Endometrial microvascular endothelial cells (primary cell): ENCODE data around the gene TTC4. TPM values are rescaled to one million over a fixed set of nuclear protein-coding genes. Genes with fewer than 3 reads are reported as not detected.

ENCODE experiments used
- in situ Hi-C: cut with HindIII; loops from 2 replicates; pipeline ENCODE4 v1.10.0; 2017; ENCODE audit warnings: low sequenced_read_pairs, low pct_unique_long_range_greater_than_20kb; ENCODE audit errors: inconsistent ontology term
- total RNA-seq: library from RNA; depleted of rRNA; stranded (reverse); fragments of >200 nt; gene quantifications from one replicate; pipeline ENCODE4 v1.2.3, GENCODE V29; 2015; ENCODE audit errors: inconsistent ontology term

Gene TTC4
- total RNA-seq, 1 donor from 2014 or later, result 31.1 TPM

- in situ Hi-C loops, result no loop called here
These were observed 26.6 kb downstream of the TTC4 start for GRCh38 chr1:54742282-54742681.

DNA sequence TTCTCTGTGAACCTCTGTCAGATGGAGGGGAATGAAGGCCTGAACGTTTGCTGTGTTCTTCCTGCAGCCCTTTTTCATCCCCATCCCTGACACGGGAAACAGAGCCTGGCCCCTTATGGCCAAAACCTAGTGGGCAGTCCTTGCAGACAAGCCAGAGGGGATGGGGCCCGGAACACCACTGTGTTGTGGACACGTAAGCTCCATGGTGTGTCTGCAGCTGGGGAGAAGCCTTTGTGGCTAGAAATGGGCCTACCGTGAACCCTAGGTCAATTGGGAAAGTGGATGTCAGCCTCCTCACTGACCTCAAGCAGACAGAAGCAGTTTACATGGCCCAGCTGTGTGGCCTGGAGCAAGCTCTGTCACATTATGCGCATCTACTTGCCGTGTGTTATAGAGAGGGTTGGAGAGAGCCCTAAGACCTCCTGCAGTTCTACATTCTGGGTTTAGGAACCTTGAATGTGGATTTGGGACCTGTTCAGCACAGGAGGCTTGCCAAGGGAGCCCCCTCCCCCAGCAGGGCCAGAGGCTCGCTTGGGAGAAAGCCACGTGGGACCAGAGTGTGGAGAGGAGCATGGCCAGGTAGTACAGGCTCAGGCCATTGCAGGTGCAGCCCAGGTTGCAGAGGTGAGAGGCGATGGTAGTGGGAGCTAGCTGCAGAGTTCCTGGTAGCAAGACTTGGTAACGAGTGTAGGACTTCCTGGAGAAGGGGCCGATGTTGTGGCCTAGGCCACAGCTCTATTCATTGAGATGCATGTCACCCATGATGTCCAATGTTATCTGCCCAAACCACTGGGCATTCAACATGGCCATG, 28.0 kb downstream of the TTC4 start:
- in situ Hi-C loops, result no loop called here

DNA sequence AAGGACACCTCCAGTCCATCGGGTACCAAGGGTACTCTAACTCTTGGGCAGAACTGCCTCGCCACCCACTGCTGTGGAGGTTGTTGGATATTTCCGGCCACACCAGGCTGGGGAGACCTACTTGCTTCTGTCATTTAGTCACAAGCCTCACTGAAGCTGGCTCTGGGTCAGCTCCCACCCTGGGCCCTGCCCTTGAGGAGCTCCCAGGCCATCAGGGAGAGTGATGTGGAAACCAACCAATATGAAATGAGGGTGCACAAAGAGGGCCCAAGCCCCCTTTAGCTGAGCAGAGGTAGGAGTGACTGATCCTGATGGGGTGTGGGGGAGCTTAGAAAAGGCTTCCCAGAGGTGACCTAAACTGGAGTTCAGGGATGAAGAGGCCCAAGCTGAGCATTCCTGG, 29.0 kb downstream of the TTC4 start:
- in situ Hi-C loops, result no loop called here

GRCh38 chr1:54745274-54745673, 29.6 kb downstream of the TTC4 start:
- in situ Hi-C loops, result no loop called here

DNA sequence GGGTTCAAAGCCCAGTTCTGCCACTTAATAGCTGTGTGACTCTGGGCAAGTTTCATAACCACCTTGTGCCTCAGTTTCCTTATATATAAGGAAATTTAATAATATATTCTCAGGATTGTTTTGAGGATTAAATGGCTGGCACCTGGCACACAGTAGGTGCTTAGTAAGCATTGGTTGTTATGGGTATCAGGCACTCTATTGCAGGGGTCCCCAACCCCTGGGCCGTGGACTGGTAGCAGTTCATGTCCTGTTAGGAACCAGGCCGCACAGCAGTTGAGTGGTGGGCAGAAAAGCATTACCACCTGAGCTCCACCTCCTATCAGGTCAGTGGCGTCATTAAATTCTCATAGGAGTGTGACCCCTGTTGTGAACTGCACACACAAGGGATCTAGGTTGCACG, 30.2 kb downstream of the TTC4 start:
- in situ Hi-C loops, result no loop called here

GRCh38 chr1:54748094-54748835, 32.6 kb downstream of the TTC4 start:
- in situ Hi-C loops, result no loop called here

- in situ Hi-C loops, result no loop called here
These were observed 34.9 kb downstream of the TTC4 start for GRCh38 chr1:54750596-54750995.

DNA sequence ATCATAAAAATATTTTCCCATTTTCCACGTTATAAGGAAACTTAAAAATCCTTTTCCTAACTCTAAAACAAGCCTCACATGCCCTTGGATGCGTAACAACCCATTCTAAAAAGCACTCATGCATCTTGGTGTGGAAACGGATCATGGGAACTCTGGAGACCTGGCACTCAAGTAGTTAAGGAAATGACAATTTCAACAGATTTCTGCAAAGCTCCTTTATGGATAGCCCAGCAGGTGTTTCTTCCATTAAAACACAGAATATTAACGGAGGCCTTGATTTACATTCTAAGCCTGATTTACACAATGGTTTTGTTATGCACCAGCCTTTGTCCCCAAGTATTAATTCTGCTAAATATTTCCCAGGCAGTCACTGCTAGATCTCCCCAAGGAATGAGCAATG, 35.8 kb downstream of the TTC4 start:
- in situ Hi-C loops, result no loop called here

DNA sequence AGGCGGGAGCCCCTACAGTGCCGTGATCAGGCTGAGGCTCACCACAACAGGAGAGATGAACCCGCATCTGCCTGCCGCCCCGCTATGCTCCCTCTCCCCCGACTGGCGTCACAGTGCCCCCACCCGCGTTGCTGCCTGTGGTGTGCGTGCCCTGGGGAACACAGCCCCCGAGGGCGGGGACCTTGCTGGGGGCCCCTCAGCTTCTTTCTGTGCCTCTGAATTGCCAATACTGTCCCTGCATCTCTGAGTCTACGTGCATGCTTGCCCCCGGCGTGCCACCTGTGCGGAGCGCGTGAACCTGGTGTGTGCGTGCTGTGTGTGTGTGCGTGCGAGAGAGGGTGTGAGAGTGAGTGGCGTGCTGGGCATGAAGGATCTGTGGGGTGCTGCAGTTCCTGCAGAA, 38.4 kb downstream of the TTC4 start:
- in situ Hi-C loops, result no loop called here

DNA sequence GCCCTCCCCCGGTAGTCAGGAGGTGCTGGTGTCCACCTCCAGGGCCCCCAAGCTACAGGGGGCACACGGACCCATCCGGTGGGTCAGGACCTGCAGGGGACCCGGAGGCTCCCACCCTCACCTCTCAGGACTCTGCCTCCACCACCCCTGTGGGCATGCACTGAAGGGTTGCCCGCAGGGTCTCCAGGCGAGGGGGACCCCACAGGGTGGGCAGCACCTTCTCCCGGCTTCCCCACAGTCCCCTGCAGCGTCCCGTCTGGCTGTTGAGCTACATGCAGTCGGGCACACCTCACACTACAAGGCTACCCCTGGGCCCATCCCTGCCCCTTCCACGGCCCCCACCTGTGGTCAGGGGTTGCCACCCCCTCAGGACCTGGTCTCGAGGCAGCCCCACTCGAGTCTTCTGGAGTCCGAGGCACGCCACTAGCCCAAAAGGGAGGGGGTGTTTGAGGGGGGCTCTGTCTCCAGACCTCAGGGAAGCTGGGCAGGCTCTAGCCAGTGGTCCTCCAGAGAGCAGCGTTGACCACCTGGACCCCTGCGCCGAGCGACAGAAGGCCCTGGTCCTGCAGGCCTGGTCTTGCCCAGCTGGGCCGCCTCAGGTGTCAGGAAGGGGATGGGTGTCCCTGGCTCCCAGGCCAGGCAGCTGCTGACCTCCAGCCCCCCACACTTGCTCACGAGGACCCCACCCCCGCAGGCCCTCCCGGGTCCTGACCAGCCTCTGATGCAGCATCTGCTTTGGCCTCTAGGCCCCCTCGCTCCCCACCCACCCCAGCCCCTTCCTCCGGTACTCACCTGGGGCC, 39.0 kb downstream of the TTC4 start:
- in situ Hi-C loops, result no loop called here

- in situ Hi-C loops, result no loop called here
These were observed 42.2 kb downstream of the TTC4 start for GRCh38 chr1:54757833-54758232.

GRCh38 chr1:54758678-54759348, 43.2 kb downstream of the TTC4 start:
- in situ Hi-C loops, result no loop called here

GRCh38 chr1:54763816-54764132, 48.1 kb downstream of the TTC4 start:
- in situ Hi-C loops, result no loop called here

DNA sequence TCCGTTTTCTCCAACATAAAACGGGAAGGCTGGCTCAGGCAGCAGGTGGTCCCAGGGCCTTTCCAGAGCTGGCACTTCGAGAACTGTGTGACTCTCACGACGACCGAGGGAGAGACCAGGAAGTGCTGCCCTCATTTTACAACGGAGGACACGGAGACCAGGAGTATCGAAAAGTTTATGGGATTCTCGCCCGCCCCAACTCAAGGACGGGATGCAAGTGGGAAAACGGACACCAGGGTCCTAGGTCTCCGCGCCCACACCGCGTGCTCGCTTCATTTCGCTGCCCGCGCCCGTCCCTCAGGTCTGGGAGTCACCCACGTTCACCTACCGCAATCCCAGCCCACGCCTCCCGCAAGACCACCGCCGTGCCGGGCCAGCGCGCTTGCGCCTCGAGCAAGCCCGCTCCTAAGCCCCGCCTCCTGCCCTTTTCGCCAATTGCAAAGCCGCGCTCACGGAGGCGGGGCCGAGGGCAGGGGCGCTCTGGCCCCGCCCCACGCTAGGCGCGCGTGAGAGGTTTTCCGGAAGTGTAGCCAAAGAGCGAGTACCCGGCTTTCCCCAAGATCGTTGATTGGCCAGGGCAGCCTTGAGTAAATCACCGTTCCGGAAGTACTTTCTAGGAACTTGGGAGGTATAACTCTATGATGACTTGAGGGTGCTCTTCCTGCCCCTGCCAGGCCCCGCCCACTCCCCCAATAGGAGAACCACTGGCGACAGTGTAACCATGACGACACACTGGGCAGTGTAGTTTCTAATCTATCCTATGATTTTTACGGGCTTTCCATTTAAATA, 48.7 kb downstream of the TTC4 start, which contains the start of gene PARS2:
Gene PARS2, minus strand, starts transcription at position 391 of the 789 bp plus-strand sequence. CDS start 5,362 bp downstream, outside the sequence.
- in situ Hi-C loops, result no loop called here

- in situ Hi-C loops, result no loop called here
These were observed 49.4 kb downstream of the TTC4 start for GRCh38 chr1:54764922-54765561.

DNA sequence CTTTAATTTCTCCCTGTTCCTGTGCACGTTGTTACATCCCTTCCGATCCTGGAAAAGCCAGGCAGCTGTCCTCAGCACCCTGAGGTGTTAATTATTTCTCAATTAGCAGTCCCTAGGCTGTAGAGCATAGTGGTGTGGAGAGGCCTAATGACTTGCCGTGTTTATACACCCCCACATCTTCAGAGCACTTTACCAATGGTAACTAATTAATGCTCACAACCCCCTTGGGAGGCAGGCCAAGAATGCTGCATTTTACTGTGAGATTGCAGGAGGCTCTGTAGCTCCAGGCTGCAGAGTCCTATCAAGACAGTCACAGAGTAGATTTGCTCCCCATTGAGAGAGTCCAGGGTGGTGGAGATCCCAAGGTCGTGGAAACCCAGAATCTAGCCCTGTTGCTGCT, 51.1 kb downstream of the TTC4 start:
- in situ Hi-C loops, result no loop called here

DNA sequence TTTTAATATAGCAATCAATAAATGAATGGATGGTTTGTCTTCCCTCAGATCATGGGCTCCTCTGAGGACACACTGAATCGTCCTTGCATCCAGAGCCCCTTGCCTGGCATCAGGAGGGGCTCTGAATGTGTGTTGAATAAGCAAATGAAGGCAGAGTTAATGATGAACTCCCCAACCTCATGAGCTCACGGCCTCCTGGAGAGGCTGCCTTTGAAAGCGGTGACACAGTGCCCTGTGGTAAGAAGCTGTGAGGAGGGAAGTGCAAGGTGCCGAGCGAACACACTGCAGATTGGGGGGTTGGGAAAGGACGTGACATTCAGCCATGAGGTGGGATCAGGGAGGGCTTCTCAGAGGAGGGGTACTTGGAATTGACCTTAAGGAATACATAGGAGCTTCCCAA, 51.9 kb downstream of the TTC4 start:
- in situ Hi-C loops, result no loop called here

DNA sequence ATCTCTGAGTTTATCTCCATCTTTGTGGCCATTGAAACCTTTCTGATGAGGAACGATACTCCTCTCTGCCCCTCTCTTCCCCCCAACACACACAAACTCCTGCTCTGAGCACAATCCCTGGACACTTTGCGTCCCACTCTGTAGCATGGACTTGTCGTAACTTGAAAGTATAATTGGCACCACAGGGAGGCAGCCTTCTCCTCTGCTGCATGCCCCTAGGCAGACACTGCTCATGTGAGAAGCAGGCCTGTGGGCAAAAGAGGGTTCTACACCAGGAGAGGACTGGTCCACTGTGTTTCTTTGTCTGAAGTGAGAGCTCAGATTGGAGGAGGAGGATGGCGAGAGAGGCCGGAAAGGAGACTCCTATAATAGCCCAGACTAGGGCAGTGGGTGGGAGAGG, 52.4 kb downstream of the TTC4 start:
- in situ Hi-C loops, result no loop called here
